H1 (cell line): Measurements from ENCODE around the gene ZSCAN20.

Experiments used
- CHD2 ChIP-seq: IDR thresholded peaks from 2 replicates; pipeline ENCODE4 v1.6.1; 2012; ENCODE audit warnings: low read length, improper control_type of control experiment
- CHD7 ChIP-seq: fragments of 300-600 bp; sonication (generic); IDR thresholded peaks from 2 replicates; pipeline ENCODE4 v1.7.1; 2012; ENCODE audit warnings: low read length, moderate library complexity, mild to moderate bottlenecking, inconsistent platforms; ENCODE audit not compliant: insufficient replicate concordance
- CTCF ChIP-seq, 3 experiments: IDR thresholded peaks; 1 replicate in 2 of 3; 2 replicates in 1 of 3; pipeline versions ENCODE4 v1.5.1 to v1.6.1; 2011; ENCODE audit warnings: low read length in 3 of 3, mild to moderate bottlenecking in 3 of 3, inconsistent platforms in 2 of 3, low read depth in 1 of 3, moderate library complexity in 1 of 3; ENCODE audit not compliant: insufficient read depth in 1 of 3; ENCODE audit errors: control extremely low read depth in 1 of 3
- EZH2 ChIP-seq: fragments of 200-600 bp; sonication (generic); IDR thresholded peaks from 2 replicates; pipeline ENCODE4 v1.7.1; 2012; ENCODE audit warnings: low read depth, mild to moderate bottlenecking, moderate library complexity, low read length, inconsistent platforms; ENCODE audit not compliant: severe bottlenecking
- JUND ChIP-seq: IDR thresholded peaks from 2 replicates; pipeline ENCODE4 v1.6.1; 2011; ENCODE audit warnings: mild to moderate bottlenecking, improper control_type of control experiment, low read length
- MAFK ChIP-seq: IDR thresholded peaks from 2 replicates; pipeline ENCODE4 v1.6.1; 2012; ENCODE audit warnings: low read depth, mild to moderate bottlenecking, improper control_type of control experiment, low read length
- MAX ChIP-seq: IDR thresholded peaks from 2 replicates; pipeline ENCODE4 v1.6.1; 2012; ENCODE audit warnings: inconsistent platforms
- POLR2A ChIP-seq, 2 experiments: IDR thresholded peaks; 1 replicate in 1 of 2; 2 replicates in 1 of 2; pipeline ENCODE4 v1.6.1; 2011; ENCODE audit warnings: low read depth in 2 of 2, low read length in 2 of 2, mild to moderate bottlenecking in 2 of 2; ENCODE audit errors: control extremely low read depth in 1 of 2
- POLR2AphosphoS5 ChIP-seq: IDR thresholded peaks from 2 replicates; pipeline ENCODE4 v1.6.1; 2011; ENCODE audit warnings: low read depth, low read length
- SIN3A ChIP-seq, 2 experiments: IDR thresholded peaks in 1 of 2; conservative IDR thresholded peaks in 1 of 2; 2 replicates each; pipeline ENCODE4 v1.6.1; 2011 to 2012; ENCODE audit warnings: low read length in 2 of 2, improper control_type of control experiment in 1 of 2, low read depth in 1 of 2, mild to moderate bottlenecking in 1 of 2
- SRF ChIP-seq: IDR thresholded peaks from 2 replicates; pipeline ENCODE4 v1.6.1; 2011; ENCODE audit warnings: mild to moderate bottlenecking, low read depth, low read length, moderate library complexity

GRCh38 chr1:33424610-33425009, 47.8 kb upstream of the ZSCAN20 start:
- TF ChIP-seq CHD2: no peak
- no peak for TF ChIP-seq CHD7
- TF ChIP-seq SIN3A (conservative IDR thresholded peaks at IDR 0.05 in 1 of 2, IDR thresholded peaks at IDR 0.05 in 1 of 2; ENCODE audit: low read depth in 1 of 2, low read length in 2 of 2): no peak
- no peak for TF ChIP-seq MAX
- no peak for TF ChIP-seq CTCF (IDR thresholded peaks at IDR 0.05; ENCODE audit: control extremely low read depth in 1 of 3, insufficient read depth in 1 of 3, low read depth in 1 of 3, low read length in 3 of 3)
- TF ChIP-seq EZH2: no peak
- no peak for TF ChIP-seq SRF
- no peak for TF ChIP-seq JUND
- TF ChIP-seq POLR2A (IDR thresholded peaks at IDR 0.05; ENCODE audit: control extremely low read depth in 1 of 2, low read depth in 2 of 2, low read length in 2 of 2): no peak
- TF ChIP-seq POLR2AphosphoS5: no peak
- TF ChIP-seq MAFK: no peak
